Measurements from ENCODE around the gene HGD. TPM values are rescaled to one million over a fixed set of nuclear protein-coding genes. Genes with fewer than 3 reads are reported as not detected.

HGD gene
- total RNA-seq, 3 donors from 2014 or later, result 0.38 to 0.90 (median 0.49) TPM

DNA sequence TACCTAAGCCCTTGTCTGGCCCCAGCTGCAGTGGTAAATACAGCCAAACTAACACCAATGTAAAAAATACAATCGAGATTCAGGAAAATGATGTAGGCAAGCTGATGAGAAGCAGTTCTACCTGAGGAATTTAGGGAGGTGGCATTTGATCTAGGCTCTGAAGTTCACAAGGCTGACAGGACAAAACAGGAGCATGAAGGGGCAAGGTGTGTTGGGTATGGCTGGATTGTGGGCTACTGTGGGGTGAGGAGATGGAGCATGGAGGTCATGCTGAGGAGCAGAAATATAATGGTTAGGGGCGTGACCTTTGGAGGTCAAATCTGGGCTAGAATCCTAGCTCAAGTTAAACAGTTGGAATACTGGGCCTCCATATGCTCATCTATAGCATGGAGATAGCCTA is 79.4 kb downstream of the HGD start:
- H3K4me3 Mint-ChIP-seq, result no peak overlapping the region
- H3K27me3 Mint-ChIP-seq (ENCODE audit: low read depth), result no peaks in the 10 kb centered on the region
- no peak for DNase-seq
- peaks cover 20% of the 10 kb centered on the region for H3K36me3 Mint-ChIP-seq (ENCODE audit: insufficient read depth)
- H3K9me3 Mint-ChIP-seq, result no peaks in the 10 kb centered on the region
- peaks cover 8% of the 10 kb centered on the region for H3K4me1 Mint-ChIP-seq (ENCODE audit: low read depth)
- ATAC-seq, result no peak

DNA sequence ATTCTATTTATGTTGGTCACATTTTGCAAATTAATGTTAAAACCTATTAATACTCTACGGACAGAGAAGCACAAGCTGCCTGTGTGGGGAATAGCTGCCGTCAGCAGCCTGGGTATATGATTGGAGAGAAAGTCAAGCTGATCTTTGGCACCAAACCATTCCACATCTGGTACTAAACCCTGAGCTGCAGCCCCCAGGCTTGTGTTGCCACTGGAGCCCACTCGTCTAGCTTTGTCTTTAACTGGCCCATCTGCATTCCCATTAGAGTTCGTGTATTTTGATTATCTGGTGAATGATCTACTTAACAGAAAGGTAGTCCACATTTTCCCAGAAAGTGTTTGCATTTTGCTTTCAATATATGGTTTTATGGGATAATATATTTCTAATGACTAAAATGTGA is 80.5 kb downstream of the HGD start:
- no peak for ATAC-seq
- Mint-ChIP-seq H3K4me3 (no peak overlapping the region), H3K36me3 (ENCODE audit: insufficient read depth) (peaks cover 20% of the 10 kb centered on the region), H3K4me1 (ENCODE audit: low read depth) (peaks cover 8% of the 10 kb centered on the region), H3K27me3 (ENCODE audit: low read depth) (no peaks in the 10 kb centered on the region), H3K9me3 (no peaks in the 10 kb centered on the region)
- DNase-seq, result no peak

DNA sequence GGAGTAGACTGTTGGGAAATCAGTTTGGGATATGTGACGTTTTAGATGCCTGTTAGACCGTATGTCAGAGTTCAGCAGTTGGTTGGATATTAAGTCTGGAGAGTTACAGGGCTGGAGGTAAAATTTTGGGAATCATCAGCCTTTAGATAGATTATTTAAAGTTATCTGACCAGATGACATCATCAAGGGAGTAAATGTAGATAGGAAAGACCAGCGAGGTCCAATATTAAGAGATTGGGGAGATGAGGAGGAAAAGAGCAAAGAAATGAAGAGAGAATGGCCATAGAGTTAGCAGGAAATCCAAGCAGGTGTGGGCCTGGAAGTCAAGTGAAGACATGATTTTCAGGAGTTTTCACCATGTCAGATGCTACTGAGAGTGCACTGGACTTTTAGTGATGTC is 82.8 kb downstream of the HGD start:
- Mint-ChIP-seq H3K9me3 (no peaks in the 10 kb centered on the region), H3K36me3 (ENCODE audit: insufficient read depth) (peaks cover 20% of the 10 kb centered on the region), H3K27me3 (ENCODE audit: low read depth) (no peaks in the 10 kb centered on the region), H3K4me1 (ENCODE audit: low read depth) (peaks cover 18% of the 10 kb centered on the region), H3K4me3 (no peak overlapping the region)
- DNase-seq (no peak), ATAC-seq (no peak)

DNA sequence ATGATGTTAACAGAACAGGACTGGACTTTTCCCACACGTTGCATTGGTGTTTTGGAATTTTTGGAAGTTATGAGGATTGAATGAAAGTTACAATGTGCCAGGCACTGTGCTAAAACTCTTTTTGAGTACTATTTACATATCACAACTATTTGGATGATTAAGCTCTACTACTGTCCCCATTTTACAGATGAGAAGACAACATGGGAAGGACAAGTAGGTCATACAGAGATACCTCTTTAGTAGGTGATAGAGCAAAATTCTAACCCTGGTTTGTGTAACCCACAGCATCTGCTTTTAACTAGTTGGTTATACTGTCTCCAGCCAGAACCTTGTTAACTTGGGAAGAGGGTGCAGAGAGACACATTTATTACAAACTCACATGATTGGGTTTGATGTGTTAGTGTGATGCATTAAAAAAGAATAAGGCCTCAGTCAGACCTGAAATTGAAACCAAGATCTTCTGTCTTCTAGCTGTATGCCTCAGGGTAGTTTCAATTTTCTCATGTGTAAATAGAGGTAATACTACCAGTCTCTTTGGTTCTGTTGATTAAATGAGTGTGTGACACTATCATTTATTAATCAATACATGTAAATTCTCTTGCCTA is 84.5 kb downstream of the HGD start:
- ATAC-seq (peak; percentile 38 to 47), DNase-seq (no peak)
- Mint-ChIP-seq H3K4me3 (no peak overlapping the region), H3K36me3 (ENCODE audit: insufficient read depth) (peaks cover 11% of the 10 kb centered on the region), H3K9me3 (no peaks in the 10 kb centered on the region), H3K4me1 (ENCODE audit: low read depth) (peaks cover 18% of the 10 kb centered on the region), H3K27me3 (ENCODE audit: low read depth) (no peaks in the 10 kb centered on the region)

DNA sequence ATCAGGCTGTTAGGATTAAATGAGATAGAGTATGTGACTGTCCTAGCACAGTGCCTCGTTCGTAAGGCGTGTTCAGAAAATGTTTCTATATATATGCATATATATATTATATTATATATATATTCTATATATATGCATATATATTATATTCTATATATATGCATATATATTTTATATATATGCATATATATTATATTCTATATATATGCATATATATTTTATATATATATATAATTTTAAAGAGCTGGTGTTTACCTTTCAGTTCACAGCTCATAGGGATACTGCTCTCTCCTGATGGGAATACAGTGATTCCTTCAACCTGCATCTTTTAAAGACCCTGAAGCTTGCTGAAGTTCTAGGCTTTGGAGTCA is 85.2 kb downstream of the HGD start:
- Mint-ChIP-seq H3K4me1 (ENCODE audit: low read depth) (peaks cover 19% of the 10 kb centered on the region), H3K9me3 (no peaks in the 10 kb centered on the region), H3K27me3 (ENCODE audit: low read depth) (no peaks in the 10 kb centered on the region), H3K36me3 (ENCODE audit: insufficient read depth) (peaks cover 9% of the 10 kb centered on the region), H3K4me3 (peak overlapping the region; percentile 93)
- DNase-seq (no peak), ATAC-seq (no peak)

DNA sequence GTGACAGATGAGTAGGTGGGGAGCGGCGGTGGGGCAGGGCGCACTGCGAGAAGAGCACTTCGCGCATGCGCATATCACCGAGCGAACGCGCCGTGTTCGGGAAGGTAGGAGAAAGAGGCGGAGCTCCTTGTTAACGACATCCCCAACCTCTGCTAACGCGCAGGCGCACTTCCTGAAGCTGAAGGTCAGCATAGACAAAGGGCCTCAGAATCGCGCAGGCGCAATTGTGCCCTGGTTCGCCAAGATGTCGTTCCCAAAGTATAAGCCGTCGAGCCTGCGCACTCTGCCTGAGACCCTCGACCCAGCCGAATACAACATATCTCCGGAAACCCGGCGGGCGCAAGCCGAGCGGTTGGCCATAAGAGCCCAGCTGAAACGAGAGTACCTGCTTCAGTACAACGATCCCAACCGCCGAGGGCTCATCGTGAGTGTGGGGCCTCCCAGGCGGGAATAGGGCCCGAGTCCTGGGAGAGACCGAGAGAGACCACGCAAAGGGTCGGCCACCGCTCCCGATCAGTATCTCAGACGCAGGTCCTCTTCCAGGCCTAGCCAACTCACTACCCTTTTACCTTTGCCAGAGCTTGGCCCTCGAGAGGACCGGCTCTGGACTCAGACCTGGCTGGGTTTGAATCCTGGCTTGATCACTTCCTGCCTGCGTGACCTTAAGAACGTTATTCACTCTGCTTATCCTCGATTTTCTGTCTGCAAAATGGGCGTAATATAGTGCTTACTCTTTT is 85.8 kb downstream of the HGD start, which contains the start of gene NDUFB4:
TSS of gene NDUFB4 (plus strand) at position 221 of the 737 bp plus-strand sequence. CDS start at position 245, 24 bp downstream.
- no peaks in the 10 kb centered on the region for H3K27me3 Mint-ChIP-seq (ENCODE audit: low read depth)
- ATAC-seq, result peak; percentile 93 to 95

DNA sequence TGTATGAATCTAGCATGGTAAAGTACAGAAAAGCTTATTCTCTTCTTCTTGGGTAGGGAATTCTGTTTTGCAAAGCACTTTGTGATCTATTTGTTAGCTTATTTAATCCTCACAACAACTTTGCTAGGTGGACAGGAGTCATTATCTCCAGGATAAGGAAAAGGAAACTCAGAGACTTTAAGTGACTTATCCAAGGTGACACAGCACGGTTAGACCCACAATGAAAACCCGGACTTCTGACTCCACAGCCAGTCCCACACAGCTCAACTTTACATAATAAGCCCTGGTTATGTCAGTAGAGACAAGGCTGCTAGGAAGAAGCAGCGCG is 86.3 kb downstream of the HGD start:
- Mint-ChIP-seq H3K9me3 (no peaks in the 10 kb centered on the region), H3K36me3 (ENCODE audit: insufficient read depth) (no peaks in the 10 kb centered on the region), H3K4me1 (ENCODE audit: low read depth) (peaks cover 17% of the 10 kb centered on the region), H3K27me3 (ENCODE audit: low read depth) (no peaks in the 10 kb centered on the region), H3K4me3 (peak overlapping the region; percentile 93)
- DNase-seq (no peak), ATAC-seq (no peak)

More for the DNA sequence above, 85.8 kb downstream of the HGD start, which contains the start of gene NDUFB4:
- peak within 1 kb of the TSS; percentile 93 for H3K4me3 Mint-ChIP-seq
- H3K36me3 Mint-ChIP-seq (ENCODE audit: insufficient read depth), result peaks cover 5% of the 10 kb centered on the region
- DNase-seq, result peak; percentile 96
- H3K4me1 Mint-ChIP-seq (ENCODE audit: low read depth), result peaks cover 19% of the 10 kb centered on the region
- H3K9me3 Mint-ChIP-seq, result no peaks in the 10 kb centered on the region

DNA sequence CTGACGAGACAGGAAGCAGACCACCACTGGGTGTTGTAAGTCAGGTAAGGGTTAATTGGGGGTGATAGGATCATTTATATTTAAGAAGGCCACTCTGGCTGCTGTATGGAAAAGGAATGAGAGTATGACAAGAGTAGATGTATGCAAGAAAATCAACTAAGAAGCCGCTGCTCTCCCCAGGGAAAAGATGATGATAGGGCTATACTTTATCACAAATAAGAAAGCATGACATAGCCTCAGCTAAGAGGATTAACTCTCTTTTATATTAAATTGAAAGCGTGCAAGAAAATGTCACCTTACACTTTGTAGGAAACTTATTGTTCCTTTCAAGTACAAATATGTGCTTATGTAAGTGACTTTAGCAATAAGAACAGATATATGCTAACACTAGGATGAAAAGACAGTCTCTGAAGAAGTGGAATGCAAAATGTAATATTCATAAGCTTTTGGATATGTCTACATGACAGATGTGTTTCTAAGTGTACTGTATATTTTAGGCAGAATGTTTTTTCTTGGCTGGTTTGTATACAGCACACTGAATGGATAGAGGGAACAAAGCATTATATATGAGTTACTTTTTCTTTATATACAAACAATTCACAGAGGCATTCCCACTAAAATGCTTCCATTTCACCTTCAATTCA is 94.6 kb downstream of the HGD start:
- ATAC-seq (no peak), DNase-seq (no peak)
- H3K4me1 Mint-ChIP-seq (ENCODE audit: low read depth), result peaks cover under 1% of the 10 kb centered on the region
- peaks cover 3% of the 10 kb centered on the region for H3K27me3 Mint-ChIP-seq (ENCODE audit: low read depth)
- H3K9me3 Mint-ChIP-seq, result no peaks in the 10 kb centered on the region
- no peaks in the 10 kb centered on the region for H3K36me3 Mint-ChIP-seq (ENCODE audit: insufficient read depth)
- no peak overlapping the region for H3K4me3 Mint-ChIP-seq

Other genes with a start within 250 kb of the HGD start
- gene FSTL1, start 231.2 kb downstream of the HGD start, total RNA-seq, result 1 to 10 TPM in 1 of 3 donors, under 1 TPM in 2; 0.58 to 1.2 (median 0.91) TPM
- 100 to 1,000 TPM in 2 of 3 donors, 10 to 100 TPM in 1; 93.2 to 108 (median 104) TPM for gene NDUFB4, start 85.9 kb downstream of the HGD start, total RNA-seq
- gene RABL3, start 60.3 kb upstream of the HGD start, total RNA-seq, result 10 to 100 TPM; 30.8 to 39.8 (median 36.5) TPM
- 10 to 100 TPM; 22.6 to 25.5 (median 24.9) TPM for gene GTF2E1, start 60.5 kb upstream of the HGD start, total RNA-seq
- not detected for gene STXBP5L, start 226.0 kb upstream of the HGD start, total RNA-seq